GM18505 (cell line): ENCODE data around the gene LMTK3.

Experiments
- ATAC-seq: cut with Tn5 transposase; IDR thresholded peaks from one replicate; pipeline ENCODE4 v1.9.1; 2021; ENCODE audit not compliant: unreplicated experiment
- POLR2A ChIP-seq: IDR thresholded peaks from 4 replicates; pipeline ENCODE4 v1.6.1; 2011; ENCODE audit warnings: borderline replicate concordance; ENCODE audit not compliant: insufficient read depth, insufficient read length; ENCODE audit errors: extremely low read depth

Gene LMTK3

GRCh38 chr19:48454150-48454730 lies 57.4 kb downstream of the LMTK3 start:
- TF ChIP-seq POLR2A: no peak
- ATAC-seq: no peak

- no peak for TF ChIP-seq POLR2A
- no peak for ATAC-seq
Measured at GRCh38 chr19:48452289-48453190, 59.1 kb downstream of the LMTK3 start.

GRCh38 chr19:48451624-48452023 lies 60.0 kb downstream of the LMTK3 start:
- no peak for ATAC-seq
- no peak for TF ChIP-seq POLR2A

GRCh38 chr19:48450863-48451262 lies 60.8 kb downstream of the LMTK3 start:
- no peak for ATAC-seq
- TF ChIP-seq POLR2A: no peak

- no peak for ATAC-seq
- TF ChIP-seq POLR2A: no peak
Measured at GRCh38 chr19:48450441-48450840, 61.2 kb downstream of the LMTK3 start.

GRCh38 chr19:48448563-48448962 lies 63.1 kb downstream of the LMTK3 start:
- no peak for ATAC-seq

GRCh38 chr19:48446579-48446978 lies 65.1 kb downstream of the LMTK3 start:
- ATAC-seq: no peak
- TF ChIP-seq POLR2A: no peak

More at GRCh38 chr19:48448563-48448962, 63.1 kb downstream of the LMTK3 start:
- TF ChIP-seq POLR2A: no peak

GRCh38 chr19:48445606-48446481 lies 65.8 kb downstream of the LMTK3 start, which contains the start of gene GRWD1:
GRWD1 (plus strand) TSS chr19:48445983; CDS start chr19:48446006, 23 bp downstream.
- peak; percentile 79 for ATAC-seq
- peak; percentile 78 for TF ChIP-seq POLR2A

GRCh38 chr19:48445256-48445605 lies 66.4 kb downstream of the LMTK3 start:
- peak; percentile 13 for ATAC-seq
- TF ChIP-seq POLR2A: no peak

GRCh38 chr19:48444936-48445200 lies 66.8 kb downstream of the LMTK3 start:
- no peak for TF ChIP-seq POLR2A

GRCh38 chr19:48444129-48444935 lies 67.3 kb downstream of the LMTK3 start:
- ATAC-seq: no peak
- TF ChIP-seq POLR2A: no peak

More at GRCh38 chr19:48444936-48445200, 66.8 kb downstream of the LMTK3 start:
- ATAC-seq: no peak

- no peak for ATAC-seq
- no peak for TF ChIP-seq POLR2A
Measured at GRCh38 chr19:48443731-48444128, 67.9 kb downstream of the LMTK3 start.

GRCh38 chr19:48443256-48443655 lies 68.4 kb downstream of the LMTK3 start:
- TF ChIP-seq POLR2A: no peak
- ATAC-seq: no peak
